Neural cell (in vitro differentiated cells): ENCODE data around the gene CRADD. TPM values are rescaled to one million over a fixed set of nuclear protein-coding genes. Genes with fewer than 3 reads are reported as not detected.

Experiments used
- H2AFZ ChIP-seq: fragments of 200-600, 300-800 bp; sonication (generic), shearing (Covaris generic); 2 replicates; pipeline ENCODE4 v1.6.0; 2014; ENCODE audit warnings: low read depth, mild to moderate bottlenecking, antibody characterized with exemption, low read length, moderate library complexity
- H3F3A ChIP-seq: fragments of 200-600 bp; shearing (Covaris generic); 2 replicates; pipeline ENCODE4 v1.6.1; 2016; ENCODE audit warnings: mild to moderate bottlenecking, moderate library complexity, mixed read lengths, antibody characterized with exemption, low read length; ENCODE audit not compliant: insufficient read depth, poor library complexity, severe bottlenecking
- H3K27ac ChIP-seq: fragments of 200-600, 300-800 bp; sonication (generic), shearing (Covaris generic); 2 replicates; pipeline ENCODE4 v1.5.1; 2014; ENCODE audit warnings: mild to moderate bottlenecking, low read length, moderate library complexity
- H3K27me3 ChIP-seq: fragments of 300-800, 200-600 bp; sonication (generic), shearing (Covaris generic); 2 replicates; pipeline ENCODE4 v1.6.0; 2014; ENCODE audit warnings: mild to moderate bottlenecking, low read depth, low read length, moderate library complexity; ENCODE audit not compliant: insufficient read depth
- H3K36me3 ChIP-seq: fragments of 300-800, 200-600 bp; sonication (generic), shearing (Covaris generic); 2 replicates; pipeline ENCODE4 v1.5.1; 2014; ENCODE audit warnings: mild to moderate bottlenecking, antibody characterized with exemption, low read length, moderate library complexity; ENCODE audit not compliant: insufficient read depth
- H3K4me2 ChIP-seq: fragments of 300-800, 200-600 bp; sonication (generic), shearing (Covaris generic); 2 replicates; pipeline ENCODE4 v1.6.0; 2014; ENCODE audit warnings: mild to moderate bottlenecking, low read length
- H3K4me3 ChIP-seq: fragments of 300-800, 200-600 bp; sonication (generic), shearing (Covaris generic); 2 replicates; pipeline ENCODE4 v1.5.1; 2014; ENCODE audit warnings: mild to moderate bottlenecking, low read length, moderate library complexity
- H3K79me2 ChIP-seq: fragments of 200-600 bp; shearing (Covaris generic); replicated peaks from 2 replicates; pipeline ENCODE4 v1.6.0; 2014; ENCODE audit warnings: mild to moderate bottlenecking, low read length, moderate library complexity; ENCODE audit not compliant: insufficient read depth
- H3K9ac ChIP-seq: fragments of 300-800, 200-600 bp; sonication (generic), shearing (Covaris generic); 2 replicates; pipeline ENCODE4 v1.6.1; 2016; ENCODE audit warnings: mild to moderate bottlenecking, low read length, mixed read lengths
- H3K9me2 ChIP-seq: fragments of 200-600 bp; shearing (Covaris generic); 2 replicates; pipeline ENCODE4 v1.6.1; 2016; ENCODE audit warnings: mild to moderate bottlenecking, low read length, mixed read lengths; ENCODE audit not compliant: insufficient read depth
- H3K9me3 ChIP-seq: fragments of 200-600, 300-800 bp; sonication (generic), shearing (Covaris generic); 2 replicates; pipeline ENCODE4 v1.6.1; 2016; ENCODE audit warnings: mild to moderate bottlenecking, mixed run types, low read length, moderate library complexity, mixed read lengths
- H4K20me1 ChIP-seq: fragments of 200-600 bp; shearing (Covaris generic); 2 replicates; pipeline ENCODE4 v1.6.1; 2016; ENCODE audit warnings: mild to moderate bottlenecking, mixed run types; ENCODE audit not compliant: insufficient read depth
- EP300 ChIP-seq: fragments of 450-650 bp; conservative IDR thresholded peaks from 2 replicates; pipeline ENCODE4 v1.6.1; 2014; ENCODE audit warnings: antibody characterized with exemption, mild to moderate bottlenecking, moderate library complexity; ENCODE audit not compliant: poor library complexity, severe bottlenecking
- EZH2 ChIP-seq: fragments of 200-600, 300-800 bp; shearing (Covaris generic), sonication (generic); IDR thresholded peaks from 2 replicates; pipeline ENCODE4 v1.6.1; 2014; ENCODE audit warnings: antibody characterized with exemption, low read length, borderline replicate concordance, mild to moderate bottlenecking; ENCODE audit not compliant: insufficient read depth, poor library complexity, severe bottlenecking
- MXI1 ChIP-seq: fragments of 450-650 bp; conservative IDR thresholded peaks from 2 replicates; pipeline ENCODE4 v1.6.1; 2014; ENCODE audit warnings: antibody characterized with exemption, mild to moderate bottlenecking; ENCODE audit not compliant: poor library complexity, severe bottlenecking
- POLR2AphosphoS5 ChIP-seq: IDR thresholded peaks from 2 replicates; pipeline ENCODE4 v1.6.1; 2012
- RAD21 ChIP-seq: fragments of 450-650 bp; conservative IDR thresholded peaks from 2 replicates; pipeline ENCODE4 v1.6.1; 2014; ENCODE audit warnings: antibody characterized with exemption, mild to moderate bottlenecking, moderate library complexity
- SMC3 ChIP-seq: fragments of 450-650 bp; conservative IDR thresholded peaks from 2 replicates; pipeline ENCODE4 v1.6.1; 2014; ENCODE audit warnings: antibody characterized with exemption, mild to moderate bottlenecking, moderate library complexity; ENCODE audit not compliant: poor library complexity
- TAF1 ChIP-seq: IDR thresholded peaks from 2 replicates; pipeline ENCODE4 v1.6.1; 2012; ENCODE audit warnings: low read depth
- polyA plus RNA-seq: library from polyadenylated mRNA; depleted of rRNA; stranded (reverse); fragments of >200 nt; gene quantifications from 2 replicates; pipeline ENCODE4 v1.2.3, GENCODE V29; 2014
- TF ChIP-seq, protein P1 (sequence below): fragments of 450-650 bp; IDR thresholded peaks from 2 replicates; pipeline ENCODE4 v1.5.1; 2014; ENCODE audit warnings: antibody characterized with exemption, mild to moderate bottlenecking, moderate library complexity; ENCODE audit not compliant: poor library complexity, severe bottlenecking
- TF ChIP-seq, protein P2 (sequence below): IDR thresholded peaks from 2 replicates; pipeline ENCODE4 v1.6.1; 2012; ENCODE audit warnings: borderline replicate concordance

CRADD gene
- polyA plus RNA-seq, 1 donor from 2014 or later = 23.5 TPM

DNA sequence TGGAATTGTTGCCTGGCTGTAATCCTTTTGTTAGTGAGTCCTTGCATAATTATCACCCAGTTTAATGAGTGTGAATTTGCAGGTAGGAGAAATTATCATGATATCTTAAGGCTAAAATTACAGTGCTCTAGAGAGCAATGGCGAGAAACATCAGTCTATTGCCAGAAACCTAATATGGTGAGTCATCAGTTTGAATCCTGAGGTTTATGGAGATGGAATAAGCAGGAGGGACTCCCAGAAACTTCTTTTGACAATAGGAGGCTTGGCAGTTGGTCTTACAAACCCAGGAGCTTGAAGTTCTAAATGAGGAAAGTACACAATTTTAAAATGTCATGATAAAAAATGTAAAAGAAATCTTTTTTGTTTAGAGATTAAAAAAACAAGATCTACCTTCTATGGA lies 31.5 kb upstream of the CRADD start:
- Histone ChIP-seq H3K9me2 (no peaks in the 10 kb centered on the region), H4K20me1 (no peaks in the 10 kb centered on the region), H3K27me3 (no peaks in the 10 kb centered on the region), H3K4me3 (no peak overlapping the region), H3K36me3 (no peaks in the 10 kb centered on the region), H2AFZ (no peak overlapping the region), H3K9me3 (no peaks in the 10 kb centered on the region), H3K79me2 (no peaks in the 10 kb centered on the region), H3K27ac (no peak overlapping the region), H3K9ac (no peak overlapping the region), H3F3A (no peaks in the 10 kb centered on the region), H3K4me2 (no peak overlapping the region)
- no peak for TF ChIP-seq MXI1
- TF ChIP-seq EZH2 = no peak
- TF ChIP-seq POLR2AphosphoS5 = no peak
- no peak for TF ChIP-seq EP300
- TF ChIP-seq, protein P1, sequence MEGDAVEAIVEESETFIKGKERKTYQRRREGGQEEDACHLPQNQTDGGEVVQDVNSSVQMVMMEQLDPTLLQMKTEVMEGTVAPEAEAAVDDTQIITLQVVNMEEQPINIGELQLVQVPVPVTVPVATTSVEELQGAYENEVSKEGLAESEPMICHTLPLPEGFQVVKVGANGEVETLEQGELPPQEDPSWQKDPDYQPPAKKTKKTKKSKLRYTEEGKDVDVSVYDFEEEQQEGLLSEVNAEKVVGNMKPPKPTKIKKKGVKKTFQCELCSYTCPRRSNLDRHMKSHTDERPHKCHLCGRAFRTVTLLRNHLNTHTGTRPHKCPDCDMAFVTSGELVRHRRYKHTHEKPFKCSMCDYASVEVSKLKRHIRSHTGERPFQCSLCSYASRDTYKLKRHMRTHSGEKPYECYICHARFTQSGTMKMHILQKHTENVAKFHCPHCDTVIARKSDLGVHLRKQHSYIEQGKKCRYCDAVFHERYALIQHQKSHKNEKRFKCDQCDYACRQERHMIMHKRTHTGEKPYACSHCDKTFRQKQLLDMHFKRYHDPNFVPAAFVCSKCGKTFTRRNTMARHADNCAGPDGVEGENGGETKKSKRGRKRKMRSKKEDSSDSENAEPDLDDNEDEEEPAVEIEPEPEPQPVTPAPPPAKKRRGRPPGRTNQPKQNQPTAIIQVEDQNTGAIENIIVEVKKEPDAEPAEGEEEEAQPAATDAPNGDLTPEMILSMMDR = no peak
- TF ChIP-seq SMC3 = no peak
- TF ChIP-seq, protein P2, sequence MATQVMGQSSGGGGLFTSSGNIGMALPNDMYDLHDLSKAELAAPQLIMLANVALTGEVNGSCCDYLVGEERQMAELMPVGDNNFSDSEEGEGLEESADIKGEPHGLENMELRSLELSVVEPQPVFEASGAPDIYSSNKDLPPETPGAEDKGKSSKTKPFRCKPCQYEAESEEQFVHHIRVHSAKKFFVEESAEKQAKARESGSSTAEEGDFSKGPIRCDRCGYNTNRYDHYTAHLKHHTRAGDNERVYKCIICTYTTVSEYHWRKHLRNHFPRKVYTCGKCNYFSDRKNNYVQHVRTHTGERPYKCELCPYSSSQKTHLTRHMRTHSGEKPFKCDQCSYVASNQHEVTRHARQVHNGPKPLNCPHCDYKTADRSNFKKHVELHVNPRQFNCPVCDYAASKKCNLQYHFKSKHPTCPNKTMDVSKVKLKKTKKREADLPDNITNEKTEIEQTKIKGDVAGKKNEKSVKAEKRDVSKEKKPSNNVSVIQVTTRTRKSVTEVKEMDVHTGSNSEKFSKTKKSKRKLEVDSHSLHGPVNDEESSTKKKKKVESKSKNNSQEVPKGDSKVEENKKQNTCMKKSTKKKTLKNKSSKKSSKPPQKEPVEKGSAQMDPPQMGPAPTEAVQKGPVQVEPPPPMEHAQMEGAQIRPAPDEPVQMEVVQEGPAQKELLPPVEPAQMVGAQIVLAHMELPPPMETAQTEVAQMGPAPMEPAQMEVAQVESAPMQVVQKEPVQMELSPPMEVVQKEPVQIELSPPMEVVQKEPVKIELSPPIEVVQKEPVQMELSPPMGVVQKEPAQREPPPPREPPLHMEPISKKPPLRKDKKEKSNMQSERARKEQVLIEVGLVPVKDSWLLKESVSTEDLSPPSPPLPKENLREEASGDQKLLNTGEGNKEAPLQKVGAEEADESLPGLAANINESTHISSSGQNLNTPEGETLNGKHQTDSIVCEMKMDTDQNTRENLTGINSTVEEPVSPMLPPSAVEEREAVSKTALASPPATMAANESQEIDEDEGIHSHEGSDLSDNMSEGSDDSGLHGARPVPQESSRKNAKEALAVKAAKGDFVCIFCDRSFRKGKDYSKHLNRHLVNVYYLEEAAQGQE = no peak
- TF ChIP-seq TAF1 = no peak
- TF ChIP-seq RAD21 = no peak

DNA sequence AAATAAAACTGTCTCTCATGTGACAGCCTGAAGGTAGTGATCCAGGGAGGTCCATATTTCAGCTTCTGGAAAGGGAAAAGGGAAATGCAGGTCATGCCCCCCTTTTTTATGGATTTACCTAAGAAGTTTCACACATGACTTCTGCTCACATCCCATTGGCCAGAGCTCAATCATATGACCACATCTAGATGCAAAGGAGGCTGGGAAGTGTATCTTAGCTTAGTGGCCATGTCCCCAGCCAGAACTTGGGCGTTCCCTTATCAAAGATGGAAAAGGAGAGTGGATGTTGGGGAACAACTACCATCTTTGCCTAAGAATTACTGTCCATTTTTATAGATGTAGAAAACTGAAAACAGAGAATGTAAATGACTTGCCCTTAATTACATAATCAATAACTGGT lies 26.5 kb upstream of the CRADD start:
- H3K9ac ChIP-seq = no peak overlapping the region
- no peak overlapping the region for H3K27ac ChIP-seq
- no peaks in the 10 kb centered on the region for H3K9me3 ChIP-seq
- no peaks in the 10 kb centered on the region for H3K27me3 ChIP-seq
- H2AFZ ChIP-seq = no peak overlapping the region
- no peaks in the 10 kb centered on the region for H3F3A ChIP-seq
- no peaks in the 10 kb centered on the region for H3K36me3 ChIP-seq
- H3K79me2 ChIP-seq = no peaks in the 10 kb centered on the region
- no peak overlapping the region for H3K4me3 ChIP-seq
- H3K4me2 ChIP-seq = no peak overlapping the region
- no peaks in the 10 kb centered on the region for H3K9me2 ChIP-seq
- TF ChIP-seq EP300 (no peak), TAF1 (no peak), EZH2 (no peak), SMC3 (no peak), MXI1 (no peak), POLR2AphosphoS5 (no peak), RAD21 (no peak)
- TF ChIP-seq, protein P1 = no peak
- TF ChIP-seq, protein P2 = no peak
- no peaks in the 10 kb centered on the region for H4K20me1 ChIP-seq
